HTR-8/SVneo (cell line): ENCODE results near the gene TRAFD1.

ENCODE experiments used
- DNase-seq: peaks from one replicate; pipeline ENCODE4 v3.0.0; 2011; ENCODE audit warnings: low spot score, mixed read lengths; ENCODE audit not compliant: insufficient read length
- FAIRE-seq: peaks from 2 replicates; lab custom pipeline; 2011; peaks lifted over from hg19 to GRCh38; lab: Jason Lieb, UNC

Gene TRAFD1

GRCh38 chr12:112192475-112192874 is 67.1 kb downstream of the TRAFD1 start:
- FAIRE-seq (no peak), DNase-seq (no peak)

DNA sequence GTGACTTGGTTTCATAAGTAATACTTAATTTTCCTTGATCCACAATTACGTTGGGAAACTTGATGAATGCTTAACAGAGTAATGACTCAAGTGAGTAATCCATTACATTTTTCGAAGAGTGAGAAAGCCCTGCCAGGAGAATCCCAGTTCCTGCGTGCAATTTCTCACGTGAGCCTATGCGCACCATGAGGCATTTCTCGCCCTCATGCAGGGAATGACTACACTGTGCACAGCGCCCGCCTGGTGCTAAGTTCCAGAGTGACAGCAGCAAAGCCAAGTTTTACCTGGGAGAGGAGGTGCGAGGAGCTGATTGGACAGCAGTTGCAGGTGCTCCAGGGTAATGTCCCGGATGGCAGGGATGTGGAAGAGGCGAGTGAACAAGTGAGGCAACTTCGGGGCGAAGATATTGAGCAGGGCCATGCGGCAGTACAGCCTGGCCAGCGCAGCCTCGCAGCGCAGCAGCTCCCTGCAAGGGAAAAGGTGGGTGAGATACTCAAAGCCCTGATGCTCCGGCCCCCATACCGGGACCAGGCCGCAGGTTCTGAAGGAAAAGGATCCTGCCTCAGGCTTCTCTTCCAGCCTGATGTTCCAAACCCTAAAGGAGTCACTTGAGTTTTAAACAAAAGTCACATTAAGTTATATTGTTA is 69.4 kb downstream of the TRAFD1 start:
- DNase-seq: no peak

GRCh38 chr12:112196196-112196875 is 71.0 kb downstream of the TRAFD1 start:
- no peak for FAIRE-seq
- DNase-seq: no peak

More for the DNA sequence above, 69.4 kb downstream of the TRAFD1 start:
- no peak for FAIRE-seq

DNA sequence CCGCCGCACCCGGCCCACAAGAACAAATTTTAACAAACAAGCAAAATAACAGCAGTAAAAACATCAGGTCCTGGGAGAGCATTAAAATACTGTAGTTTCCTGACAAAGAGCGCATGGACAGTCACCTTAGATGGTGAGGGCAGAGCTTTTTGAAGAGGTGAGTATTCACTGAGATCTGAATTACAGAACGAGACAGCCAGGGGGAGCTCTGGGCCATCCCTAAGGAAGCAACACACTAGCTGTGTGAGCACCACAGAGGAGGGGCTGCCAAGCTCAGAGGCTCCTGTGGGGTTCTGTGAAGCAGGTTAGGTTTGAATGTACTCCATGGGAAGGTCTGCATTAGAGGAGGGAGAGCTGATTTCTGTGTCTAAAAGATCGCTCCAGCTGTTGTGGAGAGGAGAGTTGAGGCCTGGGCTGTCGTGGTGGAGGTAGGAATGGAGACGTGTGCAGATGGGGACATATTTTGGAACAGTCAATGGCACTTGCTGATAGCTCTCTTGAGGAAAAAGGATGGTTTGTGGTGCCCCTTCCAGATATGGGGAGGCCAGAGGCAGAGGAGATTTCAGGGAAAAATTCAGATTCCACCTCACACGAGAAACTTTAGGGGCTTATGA is 72.9 kb downstream of the TRAFD1 start:
- FAIRE-seq (no peak), DNase-seq (peak; percentile 73)

- FAIRE-seq: no peak
- DNase-seq: no peak
These were observed 73.8 kb downstream of the TRAFD1 start for GRCh38 chr12:112199136-112199535.
